HepG2 (cell line): ENCODE data around the gene HTR1D. TPM values are rescaled to one million over a fixed set of nuclear protein-coding genes. Genes with fewer than 3 reads are reported as not detected.
A peak's percentile ranks its signal among the peaks of the same experiment; 100 is the strongest.

Experiments
- ATAC-seq: fragments of 200-7000 bp; cut with Tn5 transposase; 3 replicates; pipeline ENCODE4 v1.9.1; 2020; ENCODE audit warnings: mild to moderate bottlenecking, moderate library complexity
- BruUV-seq: library from RNA; stranded (reverse); fragments of 400-500 nt; replicated peaks from 2 replicates; lab custom pipeline; 2021; lab: Mats Ljungman, UMichigan
- CTCF ChIA-PET: fragments of 300-600 bp; formaldehyde crosslinking; extraction: SDS; loops from one replicate; lab custom pipeline; 2021; ENCODE audit warnings: low total read pairs, inconsistent platforms, low intra/inter-chr PET ratio; lab: Yijun Ruan, JAX
- POLR2A ChIA-PET: fragments of 350-600 bp; sonication (Branson Sonifier 250); formaldehyde crosslinking; loops from one replicate; lab custom pipeline; 2020; ENCODE audit warnings: antibody characterized with exemption, inconsistent platforms; lab: Yijun Ruan, JAX
- DNase-seq: peaks from one replicate; pipeline ENCODE4 v3.0.0-alpha.2; 2015; ENCODE audit warnings: low spot score
- FAIRE-seq: peaks from 3 replicates; lab custom pipeline; 2011; peaks lifted over from hg19 to GRCh38; lab: Jason Lieb, UNC
- H2AFZ ChIP-seq: one replicate; pipeline ENCODE4 v1.6.1; 2011; ENCODE audit warnings: low read length, inconsistent platforms
- H3K27ac ChIP-seq: fragments of 300-600 bp; 3 replicates; pipeline ENCODE4 v1.8.0; 2011; ENCODE audit warnings: mixed run types, mild to moderate bottlenecking, mixed read lengths, low read length, inconsistent platforms; ENCODE audit not compliant: insufficient read depth; ENCODE audit errors: extremely low read length
- H3K27me3 ChIP-seq, 2 experiments: fragments of 200-600 bp in 1 of 2; 2 replicates in 1 of 2; 3 replicates in 1 of 2; pipeline versions ENCODE4 v1.6.0 to v1.8.0; 2011; ENCODE audit warnings: low read length in 2 of 2, mild to moderate bottlenecking in 2 of 2, moderate library complexity in 2 of 2, inconsistent platforms in 1 of 2; ENCODE audit not compliant: insufficient read depth in 2 of 2, control insufficient read depth in 1 of 2
- H3K36me3 ChIP-seq, 2 experiments: fragments of 200-600 bp in 1 of 2; replicated peaks in 1 of 2; 2 replicates in 1 of 2; 3 replicates in 1 of 2; pipeline versions ENCODE4 v1.5.1 to v1.8.0; 2011; ENCODE audit warnings: low read length in 2 of 2, inconsistent platforms in 1 of 2; ENCODE audit not compliant: insufficient read depth in 2 of 2, control insufficient read depth in 1 of 2
- H3K4me1 ChIP-seq: 2 replicates; pipeline ENCODE4 v1.5.1; 2012; ENCODE audit warnings: low read length, inconsistent platforms; ENCODE audit not compliant: insufficient read depth
- H3K4me2 ChIP-seq: 2 replicates; pipeline ENCODE4 v1.6.0; 2011; ENCODE audit warnings: low read depth, low read length, inconsistent platforms
- H3K4me3 ChIP-seq, 3 experiments: fragments of 200-600 bp in 1 of 3; sonication (generic), shearing (Covaris generic) in 1 of 3; replicated peaks in 1 of 3; 2 replicates each; pipeline ENCODE4 v1.5.1; 2011 to 2016; ENCODE audit warnings: low read length in 3 of 3, inconsistent platforms in 2 of 3, low read depth in 2 of 3, mild to moderate bottlenecking in 2 of 3, control low read depth in 1 of 3, mixed read lengths in 1 of 3; ENCODE audit not compliant: insufficient read depth in 1 of 3
- H3K79me2 ChIP-seq: one replicate; pipeline ENCODE4 v1.6.1; 2011; ENCODE audit warnings: low read length, inconsistent platforms; ENCODE audit not compliant: insufficient read depth
- H3K9ac ChIP-seq: 2 replicates; pipeline ENCODE4 v1.6.0; 2011; ENCODE audit warnings: mild to moderate bottlenecking, low read depth, low read length, inconsistent platforms; ENCODE audit not compliant: insufficient read depth
- H3K9me3 ChIP-seq: 2 replicates; pipeline ENCODE4 v1.5.1; 2012; ENCODE audit warnings: mild to moderate bottlenecking, low read length
- H4K20me1 ChIP-seq: 2 replicates; pipeline ENCODE4 v1.6.0; 2011; ENCODE audit warnings: inconsistent platforms, mild to moderate bottlenecking, low read length, moderate library complexity; ENCODE audit not compliant: insufficient read depth
- AGO2 ChIP-seq: fragments of 200-400 bp; formaldehyde crosslinking; optimal IDR thresholded peaks from 2 replicates; pipeline ENCODE3; 2017; ENCODE audit warnings: mild to moderate bottlenecking, low read depth, low read length, moderate library complexity
- IRX3 ChIP-seq: sonication (generic); formaldehyde crosslinking; IDR thresholded peaks from 2 replicates; pipeline ENCODE4 v1.8.1; 2023; ENCODE audit warnings: mild to moderate bottlenecking, low read depth, missing genetic modification reagents, borderline replicate concordance
- PHF20 ChIP-seq: sonication (generic); formaldehyde crosslinking; IDR thresholded peaks from 2 replicates; pipeline ENCODE4 v1.5.0; 2020; ENCODE audit warnings: mild to moderate bottlenecking, missing genetic modification reagents
- ZNF570 ChIP-seq: sonication (generic); formaldehyde crosslinking; IDR thresholded peaks from 2 replicates; pipeline ENCODE4 v1.4.0; 2020; ENCODE audit warnings: mild to moderate bottlenecking, missing genetic modification reagents, borderline replicate concordance
- ZNF687 ChIP-seq: sonication (generic); formaldehyde crosslinking; IDR thresholded peaks from 2 replicates; pipeline ENCODE4 v1.5.1; 2020; ENCODE audit warnings: mild to moderate bottlenecking, missing genetic modification reagents, moderate library complexity
- ZNF691 ChIP-seq: sonication (generic); formaldehyde crosslinking; IDR thresholded peaks from 2 replicates; pipeline ENCODE4 v1.4.0; 2020; ENCODE audit warnings: missing genetic modification reagents, low read depth, mild to moderate bottlenecking, borderline replicate concordance
- ZNF776 ChIP-seq: sonication (generic); formaldehyde crosslinking; IDR thresholded peaks from 2 replicates; pipeline ENCODE4 v1.4.0; 2020; ENCODE audit warnings: mild to moderate bottlenecking, missing genetic modification reagents
- ZSCAN29 ChIP-seq: sonication (generic); formaldehyde crosslinking; conservative IDR thresholded peaks from 2 replicates; pipeline ENCODE4 v1.4.0; 2020; ENCODE audit warnings: mild to moderate bottlenecking, missing genetic modification reagents
- WGBS: methylation state at CpG from one replicate; pipeline ENCODE4 v1.1.6; 2017; ENCODE audit warnings: low lambda C conversion rate; 5-methylcytosine and 5-hydroxymethylcytosine counted together
- in situ Hi-C: cut with HindIII; loops from 2 replicates; pipeline ENCODE4 v1.10.0; 2017; ENCODE audit warnings: low pct_unique_long_range_greater_than_20kb; ENCODE audit not compliant: extremely low pct_ligation_motif_present
- intact Hi-C: fragments of 100-400 bp; cut with micrococcal nuclease; formaldehyde crosslinking; loops from one replicate; pipeline ENCODE4 v1.10.0; 2022; ENCODE audit not compliant: unreplicated experiment
- polyA plus RNA-seq, 8 experiments: library from polyadenylated mRNA; depleted of rRNA in 3 of 8; stranded (reverse) in 7 of 8; unstranded in 1 of 8; fragments of >200 nt; fragmentation: Illumina TruSeq in 4 of 8; extraction: Trizol in 4 of 8; gene quantifications; 2 replicates each; pipeline versions ENCODE4 v1.2.1 to v1.2.3, GENCODE V29; 2011 to 2016; ENCODE audit warnings: low read depth in 4 of 8, missing spikeins in 1 of 8, mixed read lengths in 1 of 8; ENCODE audit not compliant: insufficient read depth in 1 of 8
- total RNA-seq, 5 experiments: library from RNA; depleted of rRNA; stranded (reverse); fragments of >200 nt; fragmentation: Illumina TruSeq; extraction: Trizol; gene quantifications; 2 replicates each; pipeline ENCODE4 v1.2.3, GENCODE V29; 2016; ENCODE audit warnings: low read depth in 1 of 5
- TF ChIP-seq, protein P1 (sequence below): sonication (generic); formaldehyde crosslinking; IDR thresholded peaks from 2 replicates; pipeline ENCODE4 v1.5.0; 2020; ENCODE audit warnings: mild to moderate bottlenecking, missing genetic modification reagents, borderline replicate concordance
- TF ChIP-seq, protein P2 (sequence below): sonication (generic); formaldehyde crosslinking; IDR thresholded peaks from 2 replicates; pipeline ENCODE4 v1.4.0; 2020; ENCODE audit warnings: missing genetic modification reagents
- TF ChIP-seq, protein P3 (sequence below): sonication (generic); formaldehyde crosslinking; IDR thresholded peaks from 2 replicates; pipeline ENCODE4 v1.5.1; 2020; ENCODE audit warnings: missing genetic modification reagents, mild to moderate bottlenecking, borderline replicate concordance

HTR1D gene
- total and polyA plus RNA-seq, 2 of the 13 experiments (the other 11 are each of a cell fraction or from before 2014, with no cell fraction given): 0.04 to 0.07 TPM

DNA sequence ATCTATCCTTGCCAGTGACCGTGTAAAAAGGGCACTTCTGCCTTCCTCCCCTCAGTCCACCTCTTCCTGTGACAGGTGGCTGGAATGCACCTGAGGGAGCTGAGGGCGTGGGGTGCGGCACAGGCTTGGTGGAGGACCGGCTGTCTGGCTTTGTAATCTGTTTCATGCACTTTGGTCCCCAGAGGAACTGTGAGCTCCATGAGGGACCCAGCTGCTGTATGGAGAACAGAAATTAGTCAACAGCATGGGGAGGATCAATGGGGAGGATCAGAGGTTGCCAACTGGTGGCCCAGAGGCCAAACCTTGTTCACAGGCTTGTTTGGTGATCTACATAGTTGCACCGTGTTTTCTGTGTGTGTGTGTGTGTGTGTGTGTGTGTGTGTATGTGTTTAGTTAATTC lies 29.7 kb downstream of the HTR1D start:
- peak overlapping the region; percentile 75 for H3K27ac ChIP-seq
- H3K27me3 ChIP-seq: 0 out of 5 replicates have a peak, but pooled peaks cover 0 to 1% of the 10 kb centered on the region in 2 experiments
- H3K4me2 ChIP-seq: peak overlapping the region; percentile 82
- no peak overlapping the region for H2AFZ ChIP-seq
- no peaks in the 10 kb centered on the region for H3K9me3 ChIP-seq
- H3K9ac ChIP-seq: no peak overlapping the region
- peaks cover 46% of the 10 kb centered on the region for H3K4me1 ChIP-seq
- no peaks in the 10 kb centered on the region for H3K36me3 ChIP-seq
- peak overlapping the region in 1 of 3 experiments; percentile 48; a peak in 2 of 6 replicates for H3K4me3 ChIP-seq
- ATAC-seq (peak; percentile 88), FAIRE-seq (peak; percentile 58), DNase-seq (peak; percentile 93)
- H4K20me1 ChIP-seq: no peaks in the 10 kb centered on the region
- ChIA-PET POLR2A (interaction anchor here (0.8 to 1.5 kb wide), 3 partner anchors 9 to 20 kb away, joined by 3 to 8 read pairs (median 5); partner anchors contain the start of gene LUZP1), CTCF (interaction anchor here (6.7 kb wide), 1 partner anchor 88 kb away, joined by 110 read pairs; no protein-coding TSS in a partner anchor)
- intact Hi-C loops: no loop called here
- H3K79me2 ChIP-seq: no peaks in the 10 kb centered on the region
- WGBS: 0% methylated on average over 5 of the region's 5 CpGs
- in situ Hi-C loops: loop anchor here (5.0 kb wide), 1 partner anchor 90 kb away; no protein-coding TSS in a partner anchor
- no TSS peak for BruUV-seq
- TF ChIP-seq, protein P1, sequence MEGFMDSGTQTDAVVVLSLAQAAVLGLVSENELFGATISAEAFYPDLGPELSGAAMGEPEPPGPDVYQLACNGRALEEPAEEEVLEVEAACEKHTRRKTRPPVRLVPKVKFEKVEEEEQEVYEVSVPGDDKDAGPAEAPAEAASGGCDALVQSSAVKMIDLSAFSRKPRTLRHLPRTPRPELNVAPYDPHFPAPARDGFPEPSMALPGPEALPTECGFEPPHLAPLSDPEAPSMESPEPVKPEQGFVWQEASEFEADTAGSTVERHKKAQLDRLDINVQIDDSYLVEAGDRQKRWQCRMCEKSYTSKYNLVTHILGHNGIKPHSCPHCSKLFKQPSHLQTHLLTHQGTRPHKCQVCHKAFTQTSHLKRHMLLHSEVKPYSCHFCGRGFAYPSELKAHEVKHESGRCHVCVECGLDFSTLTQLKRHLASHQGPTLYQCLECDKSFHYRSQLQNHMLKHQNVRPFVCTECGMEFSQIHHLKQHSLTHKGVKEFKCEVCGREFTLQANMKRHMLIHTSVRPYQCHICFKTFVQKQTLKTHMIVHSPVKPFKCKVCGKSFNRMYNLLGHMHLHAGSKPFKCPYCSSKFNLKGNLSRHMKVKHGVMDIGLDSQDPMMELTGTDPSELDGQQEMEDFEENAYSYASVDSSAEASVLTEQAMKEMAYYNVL (CRISPR knock-in tag): peak; percentile 41; the same call in 1 of the 2 replicates
- no peak for TF ChIP-seq ZNF776 (CRISPR knock-in tag)
- TF ChIP-seq ZSCAN29: no peak; the same call in 1 of the 2 replicates
- TF ChIP-seq ZNF570 (CRISPR knock-in tag): no peak
- TF ChIP-seq PHF20 (CRISPR knock-in tag): no peak
- no peak for TF ChIP-seq IRX3
- no peak for TF ChIP-seq AGO2
- TF ChIP-seq ZNF687 (CRISPR knock-in tag): peak; percentile 68
- TF ChIP-seq, protein P2, sequence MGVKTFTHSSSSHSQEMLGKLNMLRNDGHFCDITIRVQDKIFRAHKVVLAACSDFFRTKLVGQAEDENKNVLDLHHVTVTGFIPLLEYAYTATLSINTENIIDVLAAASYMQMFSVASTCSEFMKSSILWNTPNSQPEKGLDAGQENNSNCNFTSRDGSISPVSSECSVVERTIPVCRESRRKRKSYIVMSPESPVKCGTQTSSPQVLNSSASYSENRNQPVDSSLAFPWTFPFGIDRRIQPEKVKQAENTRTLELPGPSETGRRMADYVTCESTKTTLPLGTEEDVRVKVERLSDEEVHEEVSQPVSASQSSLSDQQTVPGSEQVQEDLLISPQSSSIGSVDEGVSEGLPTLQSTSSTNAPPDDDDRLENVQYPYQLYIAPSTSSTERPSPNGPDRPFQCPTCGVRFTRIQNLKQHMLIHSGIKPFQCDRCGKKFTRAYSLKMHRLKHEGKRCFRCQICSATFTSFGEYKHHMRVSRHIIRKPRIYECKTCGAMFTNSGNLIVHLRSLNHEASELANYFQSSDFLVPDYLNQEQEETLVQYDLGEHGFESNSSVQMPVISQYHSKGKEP (CRISPR knock-in tag): no peak
- TF ChIP-seq ZNF691 (CRISPR knock-in tag): peak; percentile 48; the same call in 1 of the 2 replicates
- TF ChIP-seq, protein P3, sequence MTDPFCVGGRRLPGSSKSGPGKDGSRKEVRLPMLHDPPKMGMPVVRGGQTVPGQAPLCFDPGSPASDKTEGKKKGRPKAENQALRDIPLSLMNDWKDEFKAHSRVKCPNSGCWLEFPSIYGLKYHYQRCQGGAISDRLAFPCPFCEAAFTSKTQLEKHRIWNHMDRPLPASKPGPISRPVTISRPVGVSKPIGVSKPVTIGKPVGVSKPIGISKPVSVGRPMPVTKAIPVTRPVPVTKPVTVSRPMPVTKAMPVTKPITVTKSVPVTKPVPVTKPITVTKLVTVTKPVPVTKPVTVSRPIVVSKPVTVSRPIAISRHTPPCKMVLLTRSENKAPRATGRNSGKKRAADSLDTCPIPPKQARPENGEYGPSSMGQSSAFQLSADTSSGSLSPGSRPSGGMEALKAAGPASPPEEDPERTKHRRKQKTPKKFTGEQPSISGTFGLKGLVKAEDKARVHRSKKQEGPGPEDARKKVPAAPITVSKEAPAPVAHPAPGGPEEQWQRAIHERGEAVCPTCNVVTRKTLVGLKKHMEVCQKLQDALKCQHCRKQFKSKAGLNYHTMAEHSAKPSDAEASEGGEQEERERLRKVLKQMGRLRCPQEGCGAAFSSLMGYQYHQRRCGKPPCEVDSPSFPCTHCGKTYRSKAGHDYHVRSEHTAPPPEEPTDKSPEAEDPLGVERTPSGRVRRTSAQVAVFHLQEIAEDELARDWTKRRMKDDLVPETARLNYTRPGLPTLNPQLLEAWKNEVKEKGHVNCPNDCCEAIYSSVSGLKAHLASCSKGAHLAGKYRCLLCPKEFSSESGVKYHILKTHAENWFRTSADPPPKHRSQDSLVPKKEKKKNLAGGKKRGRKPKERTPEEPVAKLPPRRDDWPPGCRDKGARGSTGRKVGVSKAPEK (CRISPR knock-in tag): 0 out of 2 replicates have a peak, but pooled peaks have one; percentile 87
